ENCODE results near the gene AIRE.

AIRE gene

DNA sequence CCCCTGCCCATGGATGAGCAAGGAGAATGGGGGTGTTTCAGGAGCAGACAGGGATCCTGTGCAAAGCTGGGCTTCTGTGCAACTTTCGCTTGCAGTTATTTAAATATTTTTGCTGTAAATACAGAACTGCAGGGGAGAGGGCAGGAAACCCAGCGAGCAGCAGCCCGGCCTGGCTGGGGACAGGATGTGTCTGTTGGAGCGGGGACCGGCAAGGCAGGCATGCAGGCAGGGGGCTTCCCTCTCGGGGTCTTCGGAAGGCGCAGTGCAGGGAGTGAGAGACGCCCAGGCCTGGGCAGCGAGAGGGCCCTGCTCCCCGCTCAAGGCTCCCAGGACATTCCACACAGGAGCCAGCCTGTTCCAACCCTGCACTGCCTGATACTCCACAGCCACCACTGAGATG lies 1.7 kb upstream of the AIRE start:
- no peak overlapping the region for H2AFZ ChIP-seq (ENCODE audit: low read depth, low read length, severe bottlenecking)
- H3K4me2 ChIP-seq (ENCODE audit: low read depth, low read length, poor library complexity, severe bottlenecking), result no peak overlapping the region
- H3F3A ChIP-seq (ENCODE audit: insufficient read depth), result no peaks in the 10 kb centered on the region
- H3K27ac ChIP-seq (ENCODE audit: low read depth, low read length), result no peak overlapping the region
- H3K9me3 ChIP-seq (ENCODE audit: insufficient read depth, low read length), result no peaks in the 10 kb centered on the region
- H3K4me3 ChIP-seq (ENCODE audit: insufficient read depth, low read length, poor library complexity, severe bottlenecking), result no peak overlapping the region
- H3K36me3 ChIP-seq (ENCODE audit: low read length), result no peaks in the 10 kb centered on the region
- no peaks in the 10 kb centered on the region for H3K9me2 ChIP-seq (replicated peaks; ENCODE audit: insufficient read depth, low read length)
- H3K79me2 ChIP-seq (ENCODE audit: insufficient read depth, low read length), result no peaks in the 10 kb centered on the region
- no peaks in the 10 kb centered on the region for H4K20me1 ChIP-seq (ENCODE audit: low read depth, low read length)
- TF ChIP-seq EZH2phosphoT487 (conservative IDR thresholded peaks at IDR 0.05; ENCODE audit: low read length) (no peak), CTCF (IDR thresholded peaks at IDR 0.05; ENCODE audit: insufficient read depth, low read length, poor library complexity, severe bottlenecking) (no peak)
- no peak overlapping the region for H3K9ac ChIP-seq (ENCODE audit: low read length)
- no peaks in the 10 kb centered on the region for H3K27me3 ChIP-seq (ENCODE audit: low read length)

DNA sequence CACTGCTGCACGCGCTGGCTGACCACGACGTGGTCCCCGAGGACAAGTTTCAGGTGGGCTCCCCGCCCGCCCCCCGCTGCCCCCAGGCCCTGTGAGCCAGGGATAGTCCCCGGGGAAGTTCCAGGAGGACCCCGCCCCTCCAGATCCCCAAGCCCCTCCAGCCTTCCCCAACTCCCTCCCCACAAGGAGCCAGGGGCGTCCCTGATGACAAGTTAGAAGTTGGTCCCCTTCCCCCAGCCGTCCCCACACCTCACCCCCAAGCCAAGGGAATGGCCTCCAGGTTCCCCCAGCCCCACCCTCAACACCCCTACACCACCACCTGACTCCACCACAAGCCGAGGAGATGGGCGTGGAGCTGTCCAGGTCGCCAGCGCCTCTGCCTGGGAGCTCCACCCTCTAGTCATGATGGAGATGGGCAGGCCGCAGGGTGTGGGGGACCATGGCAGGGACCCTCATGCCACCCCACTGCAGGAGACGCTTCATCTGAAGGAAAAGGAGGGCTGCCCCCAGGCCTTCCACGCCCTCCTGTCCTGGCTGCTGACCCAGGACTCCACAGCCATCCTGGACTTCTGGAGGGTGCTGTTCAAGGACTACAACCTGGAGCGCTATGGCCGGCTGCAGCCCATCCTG lies 525 bp downstream of the AIRE start:
- H3K9ac ChIP-seq (ENCODE audit: low read length), result no peak overlapping the region
- H3K4me2 ChIP-seq (ENCODE audit: low read depth, low read length, poor library complexity, severe bottlenecking), result no peak overlapping the region
- H3K27me3 ChIP-seq (ENCODE audit: low read length), result no peaks in the 10 kb centered on the region

GRCh38 chr21:44286716-44287632 lies 1.3 kb downstream of the AIRE start:
- H2AFZ ChIP-seq (ENCODE audit: low read depth, low read length, severe bottlenecking), result no peak overlapping the region
- no peaks in the 10 kb centered on the region for H3K9me2 ChIP-seq (replicated peaks; ENCODE audit: insufficient read depth, low read length)
- H4K20me1 ChIP-seq (ENCODE audit: low read depth, low read length), result no peaks in the 10 kb centered on the region
- H3K9ac ChIP-seq (ENCODE audit: low read length), result no peak overlapping the region
- no peak overlapping the region for H3K27ac ChIP-seq (ENCODE audit: low read depth, low read length)
- no peak overlapping the region for H3K4me2 ChIP-seq (ENCODE audit: low read depth, low read length, poor library complexity, severe bottlenecking)
- no peak overlapping the region for H3K4me3 ChIP-seq (ENCODE audit: insufficient read depth, low read length, poor library complexity, severe bottlenecking)
- H3K79me2 ChIP-seq (ENCODE audit: insufficient read depth, low read length), result no peaks in the 10 kb centered on the region
- H3F3A ChIP-seq (ENCODE audit: insufficient read depth), result no peaks in the 10 kb centered on the region
- TF ChIP-seq EZH2phosphoT487 (conservative IDR thresholded peaks at IDR 0.05; ENCODE audit: low read length) (no peak), CTCF (IDR thresholded peaks at IDR 0.05; ENCODE audit: insufficient read depth, low read length, poor library complexity, severe bottlenecking) (no peak)
- no peaks in the 10 kb centered on the region for H3K27me3 ChIP-seq (ENCODE audit: low read length)
- H3K36me3 ChIP-seq (ENCODE audit: low read length), result no peaks in the 10 kb centered on the region
- no peaks in the 10 kb centered on the region for H3K9me3 ChIP-seq (ENCODE audit: insufficient read depth, low read length)

More for the DNA sequence above, 525 bp downstream of the AIRE start:
- no peaks in the 10 kb centered on the region for H3K79me2 ChIP-seq (ENCODE audit: insufficient read depth, low read length)
- no peaks in the 10 kb centered on the region for H3K9me3 ChIP-seq (ENCODE audit: insufficient read depth, low read length)
- no peaks in the 10 kb centered on the region for H3K9me2 ChIP-seq (replicated peaks; ENCODE audit: insufficient read depth, low read length)
- no peaks in the 10 kb centered on the region for H4K20me1 ChIP-seq (ENCODE audit: low read depth, low read length)
- H3K36me3 ChIP-seq (ENCODE audit: low read length), result no peaks in the 10 kb centered on the region
- TF ChIP-seq EZH2phosphoT487 (conservative IDR thresholded peaks at IDR 0.05; ENCODE audit: low read length) (no peak), CTCF (IDR thresholded peaks at IDR 0.05; ENCODE audit: insufficient read depth, low read length, poor library complexity, severe bottlenecking) (no peak)
- no peak overlapping the region for H2AFZ ChIP-seq (ENCODE audit: low read depth, low read length, severe bottlenecking)
- no peak overlapping the region for H3K4me3 ChIP-seq (ENCODE audit: insufficient read depth, low read length, poor library complexity, severe bottlenecking)
- H3F3A ChIP-seq (ENCODE audit: insufficient read depth), result no peaks in the 10 kb centered on the region
- no peak overlapping the region for H3K27ac ChIP-seq (ENCODE audit: low read depth, low read length)

Data from SU-DHL-6 (cell line).